ENCODE results near the gene RELN. TPM values are rescaled to one million over a fixed set of nuclear protein-coding genes. Genes with fewer than 3 reads are reported as not detected.

RELN gene
- total and polyA plus RNA-seq, 11 donors = 0.16 to 3.5 (median 1.3) TPM

DNA sequence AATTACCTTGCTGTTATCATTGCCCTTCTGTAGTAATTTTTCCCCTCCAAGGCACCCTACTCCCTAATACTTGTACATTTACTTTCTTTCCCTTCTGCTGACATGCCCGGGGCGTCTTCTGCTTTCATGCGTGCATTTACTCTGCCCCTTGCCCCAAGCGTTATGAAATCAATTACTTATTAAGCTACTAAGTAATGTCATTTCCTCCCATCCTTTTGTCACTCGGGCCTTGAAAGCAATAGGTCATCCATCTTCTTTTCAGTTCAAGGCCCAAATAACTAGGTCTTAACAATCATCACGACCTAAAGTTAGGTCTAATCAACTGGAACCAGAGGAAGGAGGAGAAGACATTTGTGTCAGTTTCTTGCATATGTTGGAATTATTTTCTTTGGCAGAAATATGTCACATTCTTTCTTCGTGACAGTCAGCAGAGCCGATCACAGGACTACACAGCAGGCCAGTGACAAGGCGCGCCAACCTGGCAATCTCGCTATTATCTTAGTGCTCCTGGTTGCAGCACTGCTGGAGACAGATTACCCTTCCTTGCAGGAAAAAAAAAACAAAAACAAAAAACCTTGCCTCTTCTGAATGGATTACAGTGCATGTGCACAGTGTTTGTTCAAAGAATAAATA is 179.2 kb downstream of the RELN start:
- DNase-seq (no peak), ATAC-seq (no peak)
- WGBS, 4 donors = 31 to 43% (median 36%) methylated on average over 11 of the region's 11 CpGs
- H3K36me3 ChIP-seq = no peaks in the 10 kb centered on the region
- intact Hi-C loops (cut with DNase I) = no loop called here
- no peaks in the 10 kb centered on the region for H3K27me3 ChIP-seq
- H3K9me3 ChIP-seq = peaks cover 0 to 3% (median 0%) of the 10 kb centered on the region in 12 donors
- no peak overlapping the region for H3K27ac ChIP-seq
- no peaks in the 10 kb centered on the region for H3K4me1 ChIP-seq
- H3K4me3 ChIP-seq = no peak overlapping the region
- no peak for TF ChIP-seq POLR2A (IDR thresholded peaks at IDR 0.05)
- TF ChIP-seq, protein P1, sequence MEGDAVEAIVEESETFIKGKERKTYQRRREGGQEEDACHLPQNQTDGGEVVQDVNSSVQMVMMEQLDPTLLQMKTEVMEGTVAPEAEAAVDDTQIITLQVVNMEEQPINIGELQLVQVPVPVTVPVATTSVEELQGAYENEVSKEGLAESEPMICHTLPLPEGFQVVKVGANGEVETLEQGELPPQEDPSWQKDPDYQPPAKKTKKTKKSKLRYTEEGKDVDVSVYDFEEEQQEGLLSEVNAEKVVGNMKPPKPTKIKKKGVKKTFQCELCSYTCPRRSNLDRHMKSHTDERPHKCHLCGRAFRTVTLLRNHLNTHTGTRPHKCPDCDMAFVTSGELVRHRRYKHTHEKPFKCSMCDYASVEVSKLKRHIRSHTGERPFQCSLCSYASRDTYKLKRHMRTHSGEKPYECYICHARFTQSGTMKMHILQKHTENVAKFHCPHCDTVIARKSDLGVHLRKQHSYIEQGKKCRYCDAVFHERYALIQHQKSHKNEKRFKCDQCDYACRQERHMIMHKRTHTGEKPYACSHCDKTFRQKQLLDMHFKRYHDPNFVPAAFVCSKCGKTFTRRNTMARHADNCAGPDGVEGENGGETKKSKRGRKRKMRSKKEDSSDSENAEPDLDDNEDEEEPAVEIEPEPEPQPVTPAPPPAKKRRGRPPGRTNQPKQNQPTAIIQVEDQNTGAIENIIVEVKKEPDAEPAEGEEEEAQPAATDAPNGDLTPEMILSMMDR (IDR thresholded peaks at IDR 0.05) = no peak

DNA sequence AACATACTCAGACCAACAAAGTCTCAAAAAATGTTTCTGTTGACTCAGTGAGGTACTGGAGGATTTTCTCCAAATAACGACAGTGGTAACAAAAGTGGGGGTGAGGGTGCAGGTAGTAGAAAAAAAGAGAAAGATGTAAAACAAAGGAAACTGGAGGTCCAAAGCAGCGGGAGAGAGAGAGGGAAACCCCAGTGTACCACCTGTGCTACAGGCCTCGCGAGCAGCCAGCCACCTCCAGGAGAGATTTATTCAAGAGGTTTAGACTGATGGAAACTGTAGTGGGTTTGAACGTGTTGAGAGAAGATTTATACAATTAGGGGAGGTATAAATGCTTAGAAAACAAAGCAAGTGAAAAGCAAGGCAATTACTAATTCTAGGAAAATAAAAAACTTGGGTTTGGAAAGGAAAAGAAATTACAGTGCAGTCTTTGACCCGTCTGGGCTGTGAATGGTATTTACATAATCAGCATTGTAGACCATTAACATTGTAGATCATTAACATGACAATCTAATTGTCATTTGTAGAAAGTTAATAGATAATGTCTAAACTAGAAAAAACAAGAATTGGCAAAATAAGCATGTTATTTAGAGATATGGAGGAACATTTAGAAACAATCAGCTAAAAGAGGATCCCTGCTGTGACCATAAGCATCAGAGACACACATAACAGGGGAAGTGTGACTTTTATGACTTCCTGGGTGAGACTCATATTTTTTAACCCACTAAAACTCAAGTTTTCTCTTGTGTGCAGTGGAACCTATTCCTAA is 180.0 kb downstream of the RELN start:
- TF ChIP-seq POLR2A (IDR thresholded peaks at IDR 0.05) = no peak
- TF ChIP-seq, protein P1 (IDR thresholded peaks at IDR 0.05) = no peak
- WGBS, 4 donors = 63 to 71% (median 68%) methylated on average over 6 of the region's 6 CpGs
- intact Hi-C loops (cut with DNase I) = no loop called here
- H3K4me3 ChIP-seq = no peak overlapping the region
- no peaks in the 10 kb centered on the region for H3K27me3 ChIP-seq
- no peaks in the 10 kb centered on the region for H3K36me3 ChIP-seq
- no peak for ATAC-seq
- no peak for DNase-seq
- no peak overlapping the region for H3K27ac ChIP-seq
- no peaks in the 10 kb centered on the region for H3K4me1 ChIP-seq
- H3K9me3 ChIP-seq = peaks cover 0 to 3% (median 0%) of the 10 kb centered on the region in 12 donors

DNA sequence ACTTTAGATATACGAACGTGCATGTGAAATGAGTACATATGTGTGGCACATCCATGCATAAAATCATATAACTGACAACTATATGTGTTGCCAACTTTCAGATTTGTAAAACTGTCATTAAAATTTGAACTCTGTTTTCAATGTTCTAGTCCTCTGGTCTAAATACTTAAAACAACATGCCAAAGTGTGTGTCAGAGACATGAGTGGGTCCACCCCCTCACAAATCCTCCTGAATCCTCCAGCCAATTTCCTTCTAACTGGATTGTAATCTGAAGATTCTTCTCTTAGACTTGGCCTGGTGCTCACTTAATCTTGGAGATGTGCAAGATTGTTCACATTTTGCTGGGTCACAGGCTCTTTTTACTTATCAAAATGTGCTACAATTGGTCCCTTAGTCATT is 184.1 kb downstream of the RELN start:
- H3K9me3 ChIP-seq = peaks cover 0 to 3% (median 0%) of the 10 kb centered on the region in 12 donors
- WGBS, 4 donors = 78 to 87% (median 86%) methylated on average over 2 of the region's 2 CpGs
- H3K27me3 ChIP-seq = no peaks in the 10 kb centered on the region
- ATAC-seq (no peak), DNase-seq (no peak)
- H3K36me3 ChIP-seq = no peaks in the 10 kb centered on the region
- H3K4me3 ChIP-seq = no peak overlapping the region
- TF ChIP-seq, protein P1 (IDR thresholded peaks at IDR 0.05) = no peak
- no peak for TF ChIP-seq POLR2A (IDR thresholded peaks at IDR 0.05)
- intact Hi-C loops (cut with DNase I) = no loop called here
- no peak overlapping the region for H3K27ac ChIP-seq
- H3K4me1 ChIP-seq = no peaks in the 10 kb centered on the region

DNA sequence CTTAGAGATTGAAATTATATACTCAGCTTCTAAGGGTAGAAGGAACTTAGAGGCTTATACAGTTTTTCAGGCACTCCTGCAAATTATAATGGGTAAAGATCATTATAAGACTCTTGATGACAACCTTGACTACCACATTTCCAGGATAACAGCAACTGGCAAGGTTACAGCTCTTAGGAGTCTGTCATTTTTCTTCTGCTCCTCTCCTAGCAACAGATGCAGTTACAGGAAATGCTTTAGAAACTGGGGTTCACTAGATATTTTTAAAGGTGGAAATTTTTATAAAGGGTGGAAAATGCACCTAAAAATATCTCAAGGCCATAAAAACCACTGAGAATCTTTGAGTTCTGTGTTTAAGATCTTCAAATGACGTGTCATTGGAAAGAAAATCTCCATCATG is 185.8 kb downstream of the RELN start:
- no peaks in the 10 kb centered on the region for H3K36me3 ChIP-seq
- DNase-seq (no peak), ATAC-seq (no peak)
- WGBS, 4 donors = 50 to 62% (median 56%) methylated on average over 1 of the region's 1 CpG
- H3K4me1 ChIP-seq = no peaks in the 10 kb centered on the region
- H3K27ac ChIP-seq = no peak overlapping the region
- no peak for TF ChIP-seq POLR2A (IDR thresholded peaks at IDR 0.05)
- TF ChIP-seq, protein P1 (IDR thresholded peaks at IDR 0.05) = no peak
- H3K27me3 ChIP-seq = no peaks in the 10 kb centered on the region
- H3K9me3 ChIP-seq = peaks cover 0 to 3% (median 0%) of the 10 kb centered on the region in 12 donors
- no peak overlapping the region for H3K4me3 ChIP-seq
- intact Hi-C loops (cut with DNase I) = no loop called here

Data from heart left ventricle (tissue), 16 donors.